ENCODE data around the gene PAK1.

The PAK1 gene

GRCh38 chr11:77470971-77471370, 2.9 kb downstream of the PAK1 start:
- no peak overlapping the region for H3K4me3 ChIP-seq (replicated peaks in 1 of 2; ENCODE audit: low read depth in 2 of 2, low read length in 2 of 2)
- DNase-seq (ENCODE audit: low read depth in 2 of 2), result no peak
- TF ChIP-seq CTCF (IDR thresholded peaks at IDR 0.05; ENCODE audit: low read depth, low read length), result no peak

- no peak overlapping the region for H3K4me3 ChIP-seq (replicated peaks in 1 of 2; ENCODE audit: low read depth in 2 of 2, low read length in 2 of 2)
- no peak for DNase-seq (ENCODE audit: low read depth in 2 of 2)
These were observed 3.4 kb downstream of the PAK1 start for GRCh38 chr11:77470504-77470903.

GRCh38 chr11:77468527-77468926, 5.4 kb downstream of the PAK1 start:
- no peak for TF ChIP-seq CTCF (IDR thresholded peaks at IDR 0.05; ENCODE audit: low read depth, low read length)
- H3K4me3 ChIP-seq (replicated peaks in 1 of 2; ENCODE audit: low read depth in 2 of 2, low read length in 2 of 2), result no peak overlapping the region
- DNase-seq (ENCODE audit: low read depth in 2 of 2), result no peak

More at GRCh38 chr11:77470504-77470903, 3.4 kb downstream of the PAK1 start:
- TF ChIP-seq CTCF (IDR thresholded peaks at IDR 0.05; ENCODE audit: low read depth, low read length), result no peak

- H3K4me3 ChIP-seq (replicated peaks in 1 of 2; ENCODE audit: low read depth in 2 of 2, low read length in 2 of 2), result no peak overlapping the region
- no peak for TF ChIP-seq CTCF (IDR thresholded peaks at IDR 0.05; ENCODE audit: low read depth, low read length)
- peak; percentile 18 to 19 for DNase-seq (ENCODE audit: low read depth in 2 of 2)
These were observed 5.9 kb downstream of the PAK1 start for GRCh38 chr11:77467993-77468392.

GRCh38 chr11:77467233-77467632, 6.7 kb downstream of the PAK1 start:
- TF ChIP-seq CTCF (IDR thresholded peaks at IDR 0.05; ENCODE audit: low read depth, low read length), result no peak
- no peak overlapping the region for H3K4me3 ChIP-seq (replicated peaks in 1 of 2; ENCODE audit: low read depth in 2 of 2, low read length in 2 of 2)
- peak in 1 of 2 donors; percentile 46 for DNase-seq (ENCODE audit: low read depth in 2 of 2)

- H3K4me3 ChIP-seq (replicated peaks in 1 of 2; ENCODE audit: low read depth in 2 of 2, low read length in 2 of 2), result no peak overlapping the region
- no peak for TF ChIP-seq CTCF (IDR thresholded peaks at IDR 0.05; ENCODE audit: low read depth, low read length)
- DNase-seq (ENCODE audit: low read depth in 2 of 2), result no peak
These were observed 16.6 kb downstream of the PAK1 start for GRCh38 chr11:77457340-77457739.

- DNase-seq (ENCODE audit: low read depth in 2 of 2), result no peak
- H3K4me3 ChIP-seq (replicated peaks in 1 of 2; ENCODE audit: low read depth in 2 of 2, low read length in 2 of 2), result no peak overlapping the region
- TF ChIP-seq CTCF (IDR thresholded peaks at IDR 0.05; ENCODE audit: low read depth, low read length), result no peak
These were observed 18.2 kb downstream of the PAK1 start for GRCh38 chr11:77455740-77456139.

All from cardiac fibroblast (primary cell).